Measurements from ENCODE around the gene PABPN1.
"Not testable (repeated sequence)": the region's sequence is repeated elsewhere in the genome, so short reads cannot be mapped to it uniquely, and the experiment has no call there.

Gene PABPN1

DNA sequence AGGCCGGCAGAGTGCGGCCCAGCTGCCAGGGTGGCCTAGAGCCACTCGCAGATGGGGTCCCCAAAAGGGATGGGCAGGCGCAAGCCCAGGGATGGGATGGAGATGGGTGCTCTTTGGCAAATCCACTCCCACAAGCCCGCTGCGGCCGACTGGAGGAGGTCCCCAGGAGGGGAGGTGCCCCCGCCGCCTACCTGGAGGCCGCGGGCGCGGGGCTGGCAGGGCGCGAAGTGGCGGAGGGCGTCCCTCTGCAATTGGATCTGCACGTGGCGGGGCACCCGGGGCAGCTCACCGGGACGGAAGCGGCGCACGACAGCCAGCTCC, 19.3 kb upstream of the PABPN1 start:
- DNase-seq, result peak; percentile 51

GRCh38 chr14:23302290-23303225, 18.7 kb upstream of the PABPN1 start, which contains the start of gene PPP1R3E:
Gene PPP1R3E (minus strand): TSS chr14:23302859. CDS start chr14:23302576, 283 bp downstream.
- DNase-seq, result peak; percentile 87

- no peak for DNase-seq
Measured at GRCh38 chr14:23306412-23307145, 14.7 kb upstream of the PABPN1 start, which contains the start of gene BCL2L2. Gene BCL2L2 (plus strand): TSS chr14:23306833. CDS start chr14:23307768, 935 bp downstream.

- no peak for DNase-seq
Measured at GRCh38 chr14:23307146-23307530, 14.1 kb upstream of the PABPN1 start.

GRCh38 chr14:23307687-23308644, 13.3 kb upstream of the PABPN1 start:
- DNase-seq, result no peak

- DNase-seq, result no peak
Measured at GRCh38 chr14:23308721-23309445, 12.4 kb upstream of the PABPN1 start.

GRCh38 chr14:23310546-23310945, 10.7 kb upstream of the PABPN1 start:
- no peak for DNase-seq

DNA sequence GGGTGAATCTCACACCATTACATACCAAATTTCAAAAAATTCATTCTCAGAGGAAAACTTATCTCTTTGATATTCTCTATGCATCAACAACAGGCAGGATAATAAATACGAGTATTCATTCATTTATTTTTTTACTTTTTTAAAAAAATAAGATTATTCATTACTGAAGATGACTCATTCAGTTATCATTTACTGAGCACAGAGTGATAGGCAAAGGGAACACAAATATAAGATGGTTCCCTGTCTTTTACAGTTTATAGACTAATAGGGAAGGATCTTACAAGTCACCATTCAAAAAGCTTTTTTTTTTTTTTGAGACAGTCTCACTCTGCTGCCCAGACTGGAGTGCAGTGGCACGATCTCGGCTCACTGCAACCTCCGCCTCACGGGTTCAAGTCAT, 5.0 kb upstream of the PABPN1 start:
- no peak for DNase-seq

DNA sequence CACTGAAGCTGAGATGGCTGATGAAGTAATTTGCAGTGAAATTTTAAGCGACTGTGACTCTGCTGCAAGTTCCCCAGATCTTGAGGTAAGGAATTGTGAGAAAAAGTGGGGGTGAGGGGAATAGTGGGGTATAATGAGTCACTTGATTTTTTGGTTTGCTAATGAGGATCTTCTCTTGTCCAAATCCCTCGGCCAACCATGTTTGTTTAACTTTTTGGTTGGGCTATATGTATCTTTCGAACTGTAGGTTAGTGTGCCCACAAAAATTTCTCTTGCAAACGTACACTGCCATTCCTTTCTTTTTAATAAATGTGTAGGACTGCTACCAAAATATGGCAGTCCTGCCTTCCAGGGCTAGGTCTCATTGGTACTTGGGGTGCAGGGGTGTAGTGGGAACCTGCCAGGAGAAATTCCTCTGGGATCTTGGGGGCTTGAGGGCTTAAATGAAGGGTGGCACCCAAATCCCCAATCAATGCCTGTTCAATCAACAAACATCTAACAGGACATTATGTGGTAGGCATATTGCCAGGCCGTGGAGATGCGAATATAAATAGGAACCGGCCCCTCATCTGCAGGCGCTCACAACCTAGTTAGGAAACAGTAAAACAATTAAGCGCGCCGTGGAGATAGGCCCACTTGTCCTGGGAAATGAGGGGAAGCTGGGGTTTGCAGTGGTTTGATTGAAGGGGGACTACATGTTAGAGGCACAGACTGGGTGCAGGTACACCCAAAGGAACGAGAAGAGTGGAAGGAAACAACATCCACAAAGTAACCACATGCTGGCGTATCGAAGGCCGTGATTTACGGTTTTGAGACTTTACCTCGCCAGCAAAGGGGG, 1.3 kb upstream of the PABPN1 start:
- DNase-seq, result no peak

- DNase-seq, result peak; percentile 48
Measured at GRCh38 chr14:23321572-23322547, 603 bp downstream of the PABPN1 start.

- no peak for DNase-seq
Measured at GRCh38 chr14:23322568-23323517, 1.6 kb downstream of the PABPN1 start.

DNA sequence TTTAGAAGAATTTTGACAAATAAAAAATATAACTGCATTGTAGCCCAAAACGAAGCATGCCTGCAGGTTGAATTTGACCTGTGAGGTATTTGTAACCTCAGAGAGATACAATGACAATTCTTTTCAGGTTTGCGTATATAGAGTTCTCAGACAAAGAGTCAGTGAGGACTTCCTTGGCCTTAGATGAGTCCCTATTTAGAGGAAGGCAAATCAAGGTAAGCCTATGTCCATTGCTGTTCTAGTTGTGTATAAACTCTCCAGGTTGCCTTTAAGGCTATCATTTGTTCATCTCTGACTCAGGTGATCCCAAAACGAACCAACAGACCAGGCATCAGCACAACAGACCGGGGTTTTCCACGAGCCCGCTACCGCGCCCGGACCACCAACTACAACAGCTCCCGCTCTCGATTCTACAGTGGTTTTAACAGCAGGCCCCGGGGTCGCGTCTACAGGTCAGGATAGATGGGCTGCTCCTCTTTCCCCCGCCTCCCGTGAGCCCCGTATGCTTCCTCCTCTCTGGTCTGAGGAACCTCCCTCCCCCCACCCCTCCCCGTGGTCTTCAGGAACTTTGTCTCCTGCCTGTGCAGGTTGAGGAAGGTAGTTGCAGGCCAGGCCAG, 2.7 kb downstream of the PABPN1 start:
- DNase-seq, result no peak

GRCh38 chr14:23324455-23324846, 3.2 kb downstream of the PABPN1 start:
- DNase-seq, result no peak

DNA sequence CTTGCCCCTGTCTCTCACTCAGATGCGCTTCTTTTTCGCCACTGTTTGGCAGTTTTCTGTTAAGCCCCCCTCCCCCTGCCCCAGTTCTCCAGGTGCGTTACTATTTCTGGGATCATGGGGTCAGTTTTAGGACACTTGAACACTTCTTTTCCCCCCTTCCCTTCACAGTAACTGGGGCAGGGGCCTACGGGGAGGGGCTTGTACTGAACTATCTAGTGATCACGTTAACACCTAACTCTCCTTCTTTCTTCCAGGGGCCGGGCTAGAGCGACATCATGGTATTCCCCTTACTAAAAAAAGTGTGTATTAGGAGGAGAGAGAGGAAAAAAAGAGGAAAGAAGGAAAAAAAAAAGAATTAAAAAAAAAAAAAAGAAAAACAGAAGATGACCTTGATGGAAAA, 3.7 kb downstream of the PABPN1 start:
- no peak for DNase-seq

DNA sequence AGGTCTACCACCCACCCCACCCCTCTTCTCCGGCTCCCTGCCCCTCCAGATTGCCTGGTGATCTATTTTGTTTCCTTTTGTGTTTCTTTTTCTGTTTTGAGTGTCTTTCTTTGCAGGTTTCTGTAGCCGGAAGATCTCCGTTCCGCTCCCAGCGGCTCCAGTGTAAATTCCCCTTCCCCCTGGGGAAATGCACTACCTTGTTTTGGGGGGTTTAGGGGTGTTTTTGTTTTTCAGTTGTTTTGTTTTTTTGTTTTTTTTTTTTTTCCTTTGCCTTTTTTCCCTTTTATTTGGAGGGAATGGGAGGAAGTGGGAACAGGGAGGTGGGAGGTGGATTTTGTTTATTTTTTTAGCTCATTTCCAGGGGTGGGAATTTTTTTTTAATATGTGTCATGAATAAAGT, 4.5 kb downstream of the PABPN1 start:
- DNase-seq, result not testable (repeated sequence)

- no peak for DNase-seq
Measured at GRCh38 chr14:23326491-23327332, 5.5 kb downstream of the PABPN1 start.
